Fibroblast of lung (primary cell): ENCODE results near the gene ZSWIM5. TPM values are rescaled to one million over a fixed set of nuclear protein-coding genes. Genes with fewer than 3 reads are reported as not detected.
"Not testable (repeated sequence)": the region's sequence is repeated elsewhere in the genome, so short reads cannot be mapped to it uniquely, and the experiment has no call there.

Experiments used
- DNase-seq, 2 donors: peaks; one replicate each; pipeline versions ENCODE4 v3.0.0 to v3.0.0-alpha.2; 2010; ENCODE audit warnings: low read depth in 2 of 2
- H2AFZ ChIP-seq: 2 replicates; pipeline ENCODE4 v1.5.1; 2012; ENCODE audit warnings: low read length, control low read depth, inconsistent platforms
- H3K27ac ChIP-seq: 2 replicates; pipeline ENCODE4 v1.5.1; 2011; ENCODE audit warnings: low read length, control low read depth; ENCODE audit not compliant: insufficient read depth
- H3K27me3 ChIP-seq: 2 replicates; pipeline ENCODE4 v1.5.1; 2011; ENCODE audit warnings: mild to moderate bottlenecking, low read length; ENCODE audit not compliant: control insufficient read depth, insufficient read depth
- H3K36me3 ChIP-seq: 2 replicates; pipeline ENCODE4 v1.5.1; 2011; ENCODE audit warnings: low read length; ENCODE audit not compliant: control insufficient read depth, insufficient read depth
- H3K4me1 ChIP-seq: 2 replicates; pipeline ENCODE4 v1.5.1; 2011; ENCODE audit warnings: low read length; ENCODE audit not compliant: control insufficient read depth, insufficient read depth; ENCODE audit errors: extremely low read depth
- H3K4me2 ChIP-seq: 2 replicates; pipeline ENCODE4 v1.5.1; 2011; ENCODE audit warnings: low read length, control low read depth; ENCODE audit not compliant: insufficient read depth; ENCODE audit errors: extremely low read depth
- H3K4me3 ChIP-seq, 4 experiments: fragments of 200-600 bp in 1 of 4; sonication (generic) in 1 of 4; replicated peaks in 1 of 4; 2 replicates each; pipeline ENCODE4 v1.5.1; 2011 to 2016; ENCODE audit warnings: low read length in 4 of 4, low read depth in 3 of 4, mild to moderate bottlenecking in 3 of 4, control low read depth in 2 of 4, inconsistent platforms in 1 of 4, mixed read lengths in 1 of 4; ENCODE audit not compliant: insufficient read depth in 1 of 4; ENCODE audit errors: control extremely low read depth in 1 of 4
- H3K79me2 ChIP-seq: 2 replicates; pipeline ENCODE4 v1.5.1; 2012; ENCODE audit warnings: mild to moderate bottlenecking, low read length, inconsistent platforms; ENCODE audit not compliant: control insufficient read depth, insufficient read depth
- H3K9ac ChIP-seq: 2 replicates; pipeline ENCODE4 v1.5.1; 2011; ENCODE audit warnings: mild to moderate bottlenecking, low read length, control low read depth; ENCODE audit not compliant: insufficient read depth
- H3K9me3 ChIP-seq: 2 replicates; pipeline ENCODE4 v1.5.1; 2012; ENCODE audit warnings: low read depth, low read length; ENCODE audit not compliant: control insufficient read depth, insufficient read depth
- H4K20me1 ChIP-seq: 2 replicates; pipeline ENCODE4 v1.5.1; 2011; ENCODE audit warnings: low read length; ENCODE audit not compliant: control insufficient read depth, insufficient read depth; ENCODE audit errors: extremely low read depth
- CTCF ChIP-seq, 2 donors: IDR thresholded peaks in 1 of 2; conservative IDR thresholded peaks in 1 of 2; 1 replicate in 1 of 2; 2 replicates in 1 of 2; pipeline ENCODE4 v1.5.1; 2011 to 2012; ENCODE audit warnings: low read length in 2 of 2, control low read depth in 1 of 2, inconsistent platforms in 1 of 2, low read depth in 1 of 2, mild to moderate bottlenecking in 1 of 2
- EZH2 ChIP-seq: IDR thresholded peaks from 2 replicates; pipeline ENCODE4 v1.5.1; 2012; ENCODE audit warnings: low read length, control low read depth, mild to moderate bottlenecking; ENCODE audit errors: missing control alignments
- polyA plus RNA-seq, 2 donors: library from polyadenylated mRNA; depleted of rRNA in 1 of 2; stranded (reverse) in 1 of 2; unstranded in 1 of 2; fragments of >200 nt; gene quantifications; 2 replicates each; pipeline ENCODE4 v1.2.1, GENCODE V29; 2011 to 2012; ENCODE audit warnings: missing spikeins in 1 of 2
- total RNA-seq: library from RNA; depleted of rRNA; stranded (reverse); fragments of >200 nt; gene quantifications from 2 replicates; pipeline ENCODE4 v1.2.1, GENCODE V29; 2014

The ZSWIM5 gene
- total and polyA plus RNA-seq, 2 donors (not counting 1 experiment from before 2014, with no cell fraction given) = 0.73 to 0.99 TPM

GRCh38 chr1:45067806-45068205, 138.6 kb downstream of the ZSWIM5 start:
- Histone ChIP-seq H3K27me3 (no peaks in the 10 kb centered on the region), H3K4me3 (no peak overlapping the region), H3K4me2 (no peak overlapping the region), H3K27ac (no peak overlapping the region), H4K20me1 (no peaks in the 10 kb centered on the region), H3K4me1 (no peaks in the 10 kb centered on the region), H3K36me3 (no peaks in the 10 kb centered on the region), H3K79me2 (no peaks in the 10 kb centered on the region), H3K9ac (no peak overlapping the region), H2AFZ (no peak overlapping the region), H3K9me3 (no peaks in the 10 kb centered on the region)
- TF ChIP-seq CTCF (conservative IDR thresholded peaks at IDR 0.05 in 1 of 2, IDR thresholded peaks at IDR 0.05 in 1 of 2; ENCODE audit: low read depth in 1 of 2, low read length in 2 of 2) (no peak), EZH2 (no peak)
- no peak for DNase-seq

GRCh38 chr1:45065083-45065482, 141.3 kb downstream of the ZSWIM5 start:
- H3K9me3 ChIP-seq = no peaks in the 10 kb centered on the region
- H3K27me3 ChIP-seq = no peaks in the 10 kb centered on the region
- no peaks in the 10 kb centered on the region for H3K36me3 ChIP-seq
- H4K20me1 ChIP-seq = no peaks in the 10 kb centered on the region
- H3K79me2 ChIP-seq = no peaks in the 10 kb centered on the region
- DNase-seq = no peak
- no peak overlapping the region for H3K4me3 ChIP-seq
- no peak overlapping the region for H2AFZ ChIP-seq
- H3K4me1 ChIP-seq = no peaks in the 10 kb centered on the region
- TF ChIP-seq CTCF (conservative IDR thresholded peaks at IDR 0.05 in 1 of 2, IDR thresholded peaks at IDR 0.05 in 1 of 2; ENCODE audit: low read depth in 1 of 2, low read length in 2 of 2) = no peak
- no peak for TF ChIP-seq EZH2
- no peak overlapping the region for H3K27ac ChIP-seq
- H3K9ac ChIP-seq = no peak overlapping the region
- no peak overlapping the region for H3K4me2 ChIP-seq

- not testable (repeated sequence) for H3K27me3 ChIP-seq, DNase-seq, H3K4me1 ChIP-seq, H4K20me1 ChIP-seq, H3K36me3 ChIP-seq, H3K9ac ChIP-seq, H3K79me2 ChIP-seq, H2AFZ ChIP-seq, H3K9me3 ChIP-seq, H3K4me2 ChIP-seq, H3K27ac ChIP-seq, H3K4me3 ChIP-seq
Observed at GRCh38 chr1:45062463-45062862, 143.9 kb downstream of the ZSWIM5 start.

GRCh38 chr1:45059829-45060228, 146.6 kb downstream of the ZSWIM5 start:
- Histone ChIP-seq H3K9me3 (no peaks in the 10 kb centered on the region), H3K4me3 (no peak overlapping the region), H3K4me1 (no peaks in the 10 kb centered on the region), H2AFZ (no peak overlapping the region), H3K27ac (no peak overlapping the region), H3K27me3 (no peaks in the 10 kb centered on the region), H3K36me3 (no peaks in the 10 kb centered on the region), H3K4me2 (no peak overlapping the region), H3K79me2 (no peaks in the 10 kb centered on the region), H4K20me1 (no peaks in the 10 kb centered on the region), H3K9ac (no peak overlapping the region)
- DNase-seq = no peak
- TF ChIP-seq EZH2 (no peak), CTCF (conservative IDR thresholded peaks at IDR 0.05 in 1 of 2, IDR thresholded peaks at IDR 0.05 in 1 of 2; ENCODE audit: low read depth in 1 of 2, low read length in 2 of 2) (no peak)
